Gastroesophageal sphincter (tissue), 4 donors: Measurements from ENCODE around the gene FMNL3. TPM values are rescaled to one million over a fixed set of nuclear protein-coding genes. Genes with fewer than 3 reads are reported as not detected.

Source experiments
- ATAC-seq: fragments of 150-250 bp; one replicate; pipeline ENCODE4 v1.9.1; 2016; ENCODE audit warnings: mild to moderate bottlenecking, moderate library complexity
- H3K27ac ChIP-seq, 4 donors: fragments of 200-600 bp; sonication (generic) in 3 of 4; 1 replicate in 3 of 4; 2 replicates in 1 of 4; pipeline ENCODE4 v1.5.1; 2016 to 2019
- H3K27me3 ChIP-seq: fragments of 200-600 bp; sonication (generic); one replicate; pipeline ENCODE4 v1.5.1; 2019
- H3K36me3 ChIP-seq, 2 donors: fragments of 200-600 bp; sonication (generic); one replicate each; pipeline ENCODE4 v1.5.1; 2019; ENCODE audit warnings: control low read depth in 1 of 2
- H3K4me1 ChIP-seq, 3 donors: fragments of 200-600 bp; sonication (generic); 1 replicate in 2 of 3; 2 replicates in 1 of 3; pipeline ENCODE4 v1.5.1; 2016 to 2019; ENCODE audit warnings: control low read depth in 2 of 3
- H3K4me3 ChIP-seq, 2 donors: fragments of 200-600 bp; sonication (generic); one replicate each; pipeline ENCODE4 v1.5.1; 2019; ENCODE audit warnings: mild to moderate bottlenecking in 1 of 2, moderate library complexity in 1 of 2
- H3K9me3 ChIP-seq, 3 donors: fragments of 200-600 bp; sonication (generic); one replicate each; pipeline ENCODE4 v1.5.1; 2017 to 2019; ENCODE audit warnings: control low read depth in 2 of 3
- EP300 ChIP-seq: sonication (generic); formaldehyde crosslinking; IDR thresholded peaks from one replicate; pipeline ENCODE4 v1.6.1; 2017; ENCODE audit warnings: antibody characterized with exemption, mild to moderate bottlenecking
- POLR2A ChIP-seq, 2 donors: fragments of 450-650 bp; IDR thresholded peaks; one replicate each; pipeline ENCODE4 v1.6.1; 2017; ENCODE audit warnings: antibody characterized with exemption in 2 of 2, mild to moderate bottlenecking in 2 of 2, moderate library complexity in 1 of 2
- POLR2AphosphoS5 ChIP-seq: sonication (generic); formaldehyde crosslinking; IDR thresholded peaks from one replicate; pipeline ENCODE4 v1.6.1; 2017; ENCODE audit warnings: antibody characterized with exemption
- WGBS, 2 donors: methylation state at CpG; one replicate each; pipeline ENCODE4 v1.1.5; 2018; ENCODE audit warnings: low coverage in 1 of 2; 5-methylcytosine and 5-hydroxymethylcytosine counted together
- small RNA-seq, 4 donors: library from RNA; depleted of rRNA; stranded (forward); fragments of <200 nt; gene quantifications; one replicate each; pipeline ENCODE3, GENCODE V24; 2016
- total RNA-seq, 4 donors: library from RNA; depleted of rRNA; stranded (reverse); fragments of >200 nt; gene quantifications; one replicate each; pipeline ENCODE4 v1.1.0, GENCODE V29; 2016
- TF ChIP-seq, protein P1 (sequence below), 4 experiments: fragments of 200-600 bp in 2 of 4; fragments of 450-650 bp in 2 of 4; sonication (generic) in 1 of 4; IDR thresholded peaks; one replicate each; pipeline ENCODE4 v1.5.1; 2017 to 2019; ENCODE audit warnings: antibody characterized with exemption in 4 of 4, mild to moderate bottlenecking in 2 of 4, moderate library complexity in 2 of 4

The FMNL3 gene
- total RNA-seq, 4 donors from 2014 or later = 10.4 to 15.4 (median 12.6) TPM

DNA sequence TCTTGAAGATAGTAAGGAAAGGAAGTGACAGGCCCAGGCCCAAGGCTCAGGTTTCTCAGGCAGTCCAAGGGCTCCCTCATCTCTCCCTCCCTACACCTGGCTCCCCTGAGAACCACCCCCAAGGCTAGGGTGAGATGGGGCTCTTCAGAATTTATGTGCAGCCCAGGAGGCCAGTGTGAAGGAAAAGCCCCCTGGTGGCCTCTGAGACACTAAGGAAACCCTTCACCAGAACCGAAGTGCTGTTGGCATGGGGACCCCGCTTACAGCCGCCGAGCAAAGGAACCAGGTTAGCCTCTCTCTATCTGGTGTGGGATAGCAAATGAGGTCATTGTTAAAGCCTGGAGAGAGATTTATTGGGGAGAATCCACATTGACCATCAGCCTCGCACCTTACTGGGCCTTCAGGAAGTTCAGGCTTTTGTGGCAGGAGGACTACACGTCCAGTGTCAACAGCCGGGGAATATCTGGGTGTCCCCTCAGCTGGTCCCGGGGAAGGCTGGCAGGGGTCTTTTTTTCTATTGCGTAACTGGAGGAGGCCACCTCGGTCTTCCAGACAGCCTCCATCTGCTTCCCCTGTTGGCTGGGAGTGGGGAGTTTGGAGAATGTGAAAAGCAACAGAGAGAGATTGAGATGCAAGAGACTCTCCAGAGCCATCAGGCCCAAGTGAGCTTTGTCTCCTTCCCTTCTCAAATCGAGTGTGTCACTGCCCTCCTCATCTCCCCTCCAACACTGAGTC is 119.9 kb downstream of the FMNL3 start:
- no peak for ATAC-seq
- Histone ChIP-seq H3K27ac (no peak overlapping the region), H3K4me1 (peaks cover 0 to 21% (median 5%) of the 10 kb centered on the region in 3 donors), H3K36me3 (peaks cover 0 to 23% of the 10 kb centered on the region in 2 donors), H3K4me3 (no peak overlapping the region), H3K9me3 (peaks cover 0 to 5% (median 0%) of the 10 kb centered on the region in 3 donors), H3K27me3 (no peaks in the 10 kb centered on the region)
- WGBS, 2 donors = no CpG with 5 or more reads among the region's 11 CpGs
- TF ChIP-seq, protein P1, sequence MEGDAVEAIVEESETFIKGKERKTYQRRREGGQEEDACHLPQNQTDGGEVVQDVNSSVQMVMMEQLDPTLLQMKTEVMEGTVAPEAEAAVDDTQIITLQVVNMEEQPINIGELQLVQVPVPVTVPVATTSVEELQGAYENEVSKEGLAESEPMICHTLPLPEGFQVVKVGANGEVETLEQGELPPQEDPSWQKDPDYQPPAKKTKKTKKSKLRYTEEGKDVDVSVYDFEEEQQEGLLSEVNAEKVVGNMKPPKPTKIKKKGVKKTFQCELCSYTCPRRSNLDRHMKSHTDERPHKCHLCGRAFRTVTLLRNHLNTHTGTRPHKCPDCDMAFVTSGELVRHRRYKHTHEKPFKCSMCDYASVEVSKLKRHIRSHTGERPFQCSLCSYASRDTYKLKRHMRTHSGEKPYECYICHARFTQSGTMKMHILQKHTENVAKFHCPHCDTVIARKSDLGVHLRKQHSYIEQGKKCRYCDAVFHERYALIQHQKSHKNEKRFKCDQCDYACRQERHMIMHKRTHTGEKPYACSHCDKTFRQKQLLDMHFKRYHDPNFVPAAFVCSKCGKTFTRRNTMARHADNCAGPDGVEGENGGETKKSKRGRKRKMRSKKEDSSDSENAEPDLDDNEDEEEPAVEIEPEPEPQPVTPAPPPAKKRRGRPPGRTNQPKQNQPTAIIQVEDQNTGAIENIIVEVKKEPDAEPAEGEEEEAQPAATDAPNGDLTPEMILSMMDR (IDR thresholded peaks at IDR 0.05) = no peak
- TF ChIP-seq POLR2AphosphoS5 (no peak), POLR2A (IDR thresholded peaks at IDR 0.05) (no peak), EP300 (no peak)

Small RNAs within 50 kb of the gene (small RNA-seq; reads per million reads assigned to genes)
- gene AC020612.2 (0 reads per million in 4 donors), gene HIGD1AP9 (0 reads per million in 4 donors), gene POLR2KP1 (0 reads per million in 4 donors), gene RNU6-834P (0 reads per million in 4 donors)

Other genes with a start within 250 kb of the FMNL3 start
- under 1 TPM in 3 of 4 donors, not detected in 1; 0.13 to 0.69 (median 0.31) TPM for gene KCNH3, start 168.4 kb downstream of the FMNL3 start, total RNA-seq
- gene MCRS1, start 139.3 kb downstream of the FMNL3 start, total RNA-seq = 10 to 100 TPM; 35.3 to 62.5 (median 51.1) TPM
- gene FAM186B, start 101.8 kb downstream of the FMNL3 start, total RNA-seq = under 1 TPM in 2 of 4 donors, not detected in 2; 0.31 to 0.69 TPM
- gene PRPF40B, start 83.8 kb downstream of the FMNL3 start, total RNA-seq = 10 to 100 TPM; 14.6 to 24.0 (median 18.3) TPM
- 100 to 1,000 TPM; 251 to 408 (median 329) TPM for gene TMBIM6, start 34.2 kb upstream of the FMNL3 start, total RNA-seq
- gene NCKAP5L, start 121.0 kb upstream of the FMNL3 start, total RNA-seq = 10 to 100 TPM; 15.3 to 27.5 (median 19.0) TPM
- 1 to 10 TPM; 2.6 to 4.7 (median 3.4) TPM for gene BCDIN3D, start 135.7 kb upstream of the FMNL3 start, total RNA-seq
- gene FAIM2, start 196.5 kb upstream of the FMNL3 start, total RNA-seq = 1 to 10 TPM; 3.4 to 7.4 (median 5.9) TPM
- gene AQP2, start 243.3 kb upstream of the FMNL3 start, total RNA-seq = under 1 TPM in 1 of 4 donors, not detected in 3; 0.12 TPM